ENCODE results near the gene MLF1. TPM values are rescaled to one million over a fixed set of nuclear protein-coding genes. Genes with fewer than 3 reads are reported as not detected.

Gene MLF1, protein sequence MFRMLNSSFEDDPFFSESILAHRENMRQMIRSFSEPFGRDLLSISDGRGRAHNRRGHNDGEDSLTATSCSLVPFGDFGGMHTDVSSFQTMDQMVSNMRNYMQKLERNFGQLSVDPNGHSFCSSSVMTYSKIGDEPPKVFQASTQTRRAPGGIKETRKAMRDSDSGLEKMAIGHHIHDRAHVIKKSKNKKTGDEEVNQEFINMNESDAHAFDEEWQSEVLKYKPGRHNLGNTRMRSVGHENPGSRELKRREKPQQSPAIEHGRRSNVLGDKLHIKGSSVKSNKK
- 4.4 and 4.5 TPM in 2 replicates for total RNA-seq

DNA sequence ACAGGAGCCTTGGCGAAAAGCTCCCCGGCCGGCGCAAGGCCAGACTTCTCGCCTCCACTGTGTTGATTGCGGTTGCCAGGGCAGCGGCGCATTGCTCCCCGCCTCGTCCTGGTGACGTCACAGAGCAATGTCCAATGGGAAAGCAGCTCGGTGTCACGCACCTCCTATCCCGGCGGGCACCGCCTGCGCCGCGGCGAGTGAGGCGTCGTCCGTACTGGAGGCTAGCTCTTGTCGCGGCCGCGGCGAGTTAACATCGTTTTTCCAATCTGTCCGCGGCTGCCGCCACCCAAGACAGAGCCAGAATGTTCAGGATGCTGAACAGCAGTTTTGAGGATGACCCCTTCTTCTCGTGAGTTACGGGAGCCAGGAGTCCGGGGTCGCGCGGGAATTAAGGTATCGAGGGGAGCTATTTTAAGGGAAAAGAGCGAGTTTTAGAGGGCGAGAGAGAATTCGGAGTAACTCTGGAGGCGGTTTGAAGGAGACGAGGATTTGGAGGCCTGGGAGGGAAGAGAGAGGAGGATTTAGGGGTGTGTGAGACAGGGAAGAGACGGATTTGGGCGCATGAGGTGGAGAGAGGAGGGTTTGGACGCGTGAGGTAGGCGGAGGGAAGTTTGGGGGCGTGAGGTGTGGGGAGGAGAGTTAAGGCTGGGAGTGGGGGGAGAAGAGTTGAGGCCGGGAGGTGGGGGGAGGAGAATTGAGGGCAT lies at the start of gene MLF1:
Gene MLF1, plus strand, starts transcription at position 196 of the 704 bp plus-strand sequence. Its CDS starts 107 bp downstream, at position 303.

DNA sequence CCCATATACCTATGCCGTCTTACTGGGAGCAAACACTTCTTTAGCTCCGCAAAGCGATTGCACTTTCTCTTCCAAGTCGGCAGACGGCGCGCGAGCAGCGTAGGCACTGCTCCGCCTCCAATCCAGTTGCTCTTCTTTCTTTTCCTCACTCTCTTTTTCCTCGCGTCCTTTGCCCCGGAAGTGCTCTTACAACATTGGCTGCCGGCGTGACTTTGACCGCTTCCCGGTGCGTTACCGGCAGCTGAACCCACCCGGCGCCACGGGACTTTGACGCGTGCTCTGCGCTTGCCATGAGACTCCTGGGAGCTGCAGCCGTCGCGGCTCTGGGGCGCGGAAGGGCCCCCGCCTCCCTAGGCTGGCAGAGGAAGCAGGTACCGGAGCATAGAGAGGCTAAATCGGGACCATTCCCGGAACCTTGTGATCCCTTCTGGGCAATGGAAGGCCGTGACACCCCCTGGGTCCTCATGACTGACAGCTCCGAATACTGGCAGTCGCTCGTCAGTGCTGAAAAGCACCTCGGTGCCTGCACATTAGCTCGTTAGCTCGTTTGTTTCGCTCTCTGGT lies 73.4 kb downstream of the MLF1 start, which contains the start of gene GFM1:
Gene GFM1, plus strand, starts transcription at position 183 of the 564 bp plus-strand sequence. Its CDS starts 108 bp downstream, at position 291.

Other genes starting within 250 kb of the MLF1 start
- gene GFM1, start 73.3 kb downstream of the MLF1 start, total RNA-seq: 18.4 and 20.7 TPM in 2 replicates
- gene LXN, start 101.5 kb downstream of the MLF1 start, total RNA-seq: 71.8 and 72.4 TPM in 2 replicates
- gene RARRES1, start 161.3 kb downstream of the MLF1 start, total RNA-seq: 26.0 and 46.9 TPM in 2 replicates
- 46.8 and 51.8 TPM in 2 replicates for gene MFSD1, start 230.9 kb downstream of the MLF1 start, total RNA-seq

Data from cardiac ventricle fibroblast (primary cell).